IMR-90 (cell line): ENCODE measurements around the gene B4GALNT1.

Experiments used
- BHLHE40 ChIP-seq: fragments of 150-350 bp; IDR thresholded peaks from 2 replicates; pipeline ENCODE4 v1.6.1; 2016; ENCODE audit warnings: mild to moderate bottlenecking, low read depth, low read length
- CEBPB ChIP-seq: IDR thresholded peaks from 2 replicates; pipeline ENCODE4 v1.6.1; 2012; ENCODE audit warnings: low read depth, low read length, improper control_type of control experiment
- FOS ChIP-seq: fragments of 150-350 bp; IDR thresholded peaks from 2 replicates; pipeline ENCODE4 v1.6.1; 2016; ENCODE audit warnings: low read depth, low read length
- MAZ ChIP-seq: IDR thresholded peaks from 2 replicates; pipeline ENCODE4 v1.6.1; 2012; ENCODE audit warnings: low read depth, mild to moderate bottlenecking, low read length, improper control_type of control experiment, moderate library complexity, borderline replicate concordance
- MXI1 ChIP-seq: IDR thresholded peaks from 2 replicates; pipeline ENCODE4 v1.6.1; 2012; ENCODE audit warnings: low read depth, mild to moderate bottlenecking, low read length, moderate library complexity, borderline replicate concordance
- POLR2A ChIP-seq: IDR thresholded peaks from 2 replicates; pipeline ENCODE4 v1.6.1; 2012; ENCODE audit warnings: mild to moderate bottlenecking, low read depth, low read length
- RAD21 ChIP-seq: IDR thresholded peaks from 2 replicates; pipeline ENCODE4 v1.6.1; 2012; ENCODE audit warnings: low read length, improper control_type of control experiment
- RFX5 ChIP-seq: IDR thresholded peaks from 2 replicates; pipeline ENCODE4 v1.8.0; 2012; ENCODE audit warnings: low read depth, mild to moderate bottlenecking, low read length, moderate library complexity
- SMC3 ChIP-seq: fragments of 150-350 bp; IDR thresholded peaks from 2 replicates; pipeline ENCODE4 v1.6.1; 2016; ENCODE audit warnings: low read depth, mild to moderate bottlenecking, antibody characterized with exemption, low read length, moderate library complexity
- TF ChIP-seq, protein P1 (sequence below): conservative IDR thresholded peaks from 2 replicates; pipeline ENCODE4 v1.5.1; 2012; ENCODE audit warnings: mild to moderate bottlenecking, low read depth, low read length, improper control_type of control experiment
- TF ChIP-seq, protein P2 (sequence below): fragments of 150-350 bp; IDR thresholded peaks from 2 replicates; pipeline ENCODE4 v1.6.1; 2016; ENCODE audit warnings: low read depth, mild to moderate bottlenecking, low read length, moderate library complexity, borderline replicate concordance
- TF ChIP-seq, protein P3 (sequence below): fragments of 150-350 bp; IDR thresholded peaks from 2 replicates; pipeline ENCODE4 v1.6.1; 2017; ENCODE audit warnings: mild to moderate bottlenecking, antibody characterized with exemption, low read length, low read depth

DNA sequence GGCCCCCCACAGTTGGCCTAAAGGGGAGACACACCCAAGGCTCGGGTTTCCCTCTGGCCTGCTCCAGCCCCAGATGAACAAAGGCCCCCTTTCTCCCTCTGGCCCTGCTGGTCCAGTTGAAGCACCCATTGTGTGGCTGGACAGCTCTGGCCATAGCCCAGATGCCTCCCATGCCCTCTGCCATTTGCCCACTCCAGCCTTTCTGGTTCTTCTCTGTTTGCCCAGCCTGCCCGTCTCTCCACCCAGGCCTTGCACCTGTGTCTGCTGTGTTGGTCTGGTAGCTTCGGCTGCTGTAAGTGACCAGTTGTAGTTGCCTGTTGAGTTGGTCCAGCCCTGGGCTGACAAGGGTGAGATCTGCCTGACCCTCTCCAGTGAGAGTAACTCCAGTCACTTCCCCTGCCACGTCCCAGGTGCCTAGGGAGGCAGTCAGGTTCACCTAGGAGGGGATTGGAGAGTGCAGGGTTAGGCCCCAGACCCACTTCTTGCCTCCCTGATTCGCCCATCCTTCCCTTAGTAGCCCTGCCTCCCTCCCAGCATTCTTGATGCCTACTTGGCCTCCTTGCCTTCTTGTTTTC, 3.0 kb downstream of the B4GALNT1 start:
- TF ChIP-seq POLR2A (no peak), CEBPB (no peak), BHLHE40 (no peak), RAD21 (no peak), MAZ (no peak), SMC3 (no peak), MXI1 (no peak), RFX5 (no peak), FOS (no peak)
- TF ChIP-seq, protein P1, sequence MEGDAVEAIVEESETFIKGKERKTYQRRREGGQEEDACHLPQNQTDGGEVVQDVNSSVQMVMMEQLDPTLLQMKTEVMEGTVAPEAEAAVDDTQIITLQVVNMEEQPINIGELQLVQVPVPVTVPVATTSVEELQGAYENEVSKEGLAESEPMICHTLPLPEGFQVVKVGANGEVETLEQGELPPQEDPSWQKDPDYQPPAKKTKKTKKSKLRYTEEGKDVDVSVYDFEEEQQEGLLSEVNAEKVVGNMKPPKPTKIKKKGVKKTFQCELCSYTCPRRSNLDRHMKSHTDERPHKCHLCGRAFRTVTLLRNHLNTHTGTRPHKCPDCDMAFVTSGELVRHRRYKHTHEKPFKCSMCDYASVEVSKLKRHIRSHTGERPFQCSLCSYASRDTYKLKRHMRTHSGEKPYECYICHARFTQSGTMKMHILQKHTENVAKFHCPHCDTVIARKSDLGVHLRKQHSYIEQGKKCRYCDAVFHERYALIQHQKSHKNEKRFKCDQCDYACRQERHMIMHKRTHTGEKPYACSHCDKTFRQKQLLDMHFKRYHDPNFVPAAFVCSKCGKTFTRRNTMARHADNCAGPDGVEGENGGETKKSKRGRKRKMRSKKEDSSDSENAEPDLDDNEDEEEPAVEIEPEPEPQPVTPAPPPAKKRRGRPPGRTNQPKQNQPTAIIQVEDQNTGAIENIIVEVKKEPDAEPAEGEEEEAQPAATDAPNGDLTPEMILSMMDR: no peak
- TF ChIP-seq, protein P2, sequence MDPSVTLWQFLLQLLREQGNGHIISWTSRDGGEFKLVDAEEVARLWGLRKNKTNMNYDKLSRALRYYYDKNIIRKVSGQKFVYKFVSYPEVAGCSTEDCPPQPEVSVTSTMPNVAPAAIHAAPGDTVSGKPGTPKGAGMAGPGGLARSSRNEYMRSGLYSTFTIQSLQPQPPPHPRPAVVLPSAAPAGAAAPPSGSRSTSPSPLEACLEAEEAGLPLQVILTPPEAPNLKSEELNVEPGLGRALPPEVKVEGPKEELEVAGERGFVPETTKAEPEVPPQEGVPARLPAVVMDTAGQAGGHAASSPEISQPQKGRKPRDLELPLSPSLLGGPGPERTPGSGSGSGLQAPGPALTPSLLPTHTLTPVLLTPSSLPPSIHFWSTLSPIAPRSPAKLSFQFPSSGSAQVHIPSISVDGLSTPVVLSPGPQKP: no peak
- TF ChIP-seq, protein P3, sequence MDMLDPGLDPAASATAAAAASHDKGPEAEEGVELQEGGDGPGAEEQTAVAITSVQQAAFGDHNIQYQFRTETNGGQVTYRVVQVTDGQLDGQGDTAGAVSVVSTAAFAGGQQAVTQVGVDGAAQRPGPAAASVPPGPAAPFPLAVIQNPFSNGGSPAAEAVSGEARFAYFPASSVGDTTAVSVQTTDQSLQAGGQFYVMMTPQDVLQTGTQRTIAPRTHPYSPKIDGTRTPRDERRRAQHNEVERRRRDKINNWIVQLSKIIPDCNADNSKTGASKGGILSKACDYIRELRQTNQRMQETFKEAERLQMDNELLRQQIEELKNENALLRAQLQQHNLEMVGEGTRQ: no peak
